Keratinocyte (primary cell): ENCODE data around the gene PPP4C. TPM values are rescaled to one million over a fixed set of nuclear protein-coding genes. Genes with fewer than 3 reads are reported as not detected.
"Not testable (repeated sequence)": the region's sequence is repeated elsewhere in the genome, so short reads cannot be mapped to it uniquely, and the experiment has no call there.

Experiments
- DNase-seq: peaks from one replicate; pipeline ENCODE4 v3.0.0-alpha.2; 2011; ENCODE audit warnings: low read depth, missing footprints, low spot score
- FAIRE-seq: peaks from 2 replicates; lab custom pipeline; 2011; peaks lifted over from hg19 to GRCh38; lab: Jason Lieb, UNC
- H2AFZ ChIP-seq: 2 replicates; pipeline ENCODE4 v1.6.0; 2012; ENCODE audit warnings: low read length, control low read depth, inconsistent platforms; ENCODE audit not compliant: control insufficient read depth
- H3K27ac ChIP-seq: 2 replicates; pipeline ENCODE4 v1.5.1; 2011; ENCODE audit warnings: low read length; ENCODE audit not compliant: control insufficient read depth, insufficient read depth
- H3K27me3 ChIP-seq: 3 replicates; pipeline ENCODE4 v1.6.0; 2011; ENCODE audit warnings: low read length; ENCODE audit not compliant: control insufficient read depth, insufficient read depth; ENCODE audit errors: extremely low read depth
- H3K36me3 ChIP-seq, 2 experiments: 2 replicates in 1 of 2; 3 replicates in 1 of 2; pipeline ENCODE4 v1.5.1; 2011; ENCODE audit warnings: low read length in 2 of 2, mild to moderate bottlenecking in 1 of 2; ENCODE audit not compliant: control insufficient read depth in 2 of 2, insufficient read depth in 2 of 2; ENCODE audit errors: extremely low read depth in 1 of 2
- H3K4me1 ChIP-seq: 3 replicates; pipeline ENCODE4 v1.5.1; 2011; ENCODE audit warnings: low read length; ENCODE audit not compliant: control insufficient read depth, insufficient read depth; ENCODE audit errors: extremely low read depth
- H3K4me2 ChIP-seq: 3 replicates; pipeline ENCODE4 v1.6.0; 2011; ENCODE audit warnings: low read depth, low read length; ENCODE audit not compliant: control insufficient read depth, insufficient read depth; ENCODE audit errors: extremely low read depth
- H3K4me3 ChIP-seq, 3 experiments: fragments of 200-600 bp in 1 of 3; sonication (generic) in 1 of 3; 2 replicates in 2 of 3; 3 replicates in 1 of 3; pipeline ENCODE4 v1.5.1; 2011 to 2016; ENCODE audit warnings: low read length in 3 of 3, mild to moderate bottlenecking in 3 of 3, control low read depth in 2 of 3, inconsistent platforms in 1 of 3, low read depth in 1 of 3, mixed read lengths in 1 of 3, mixed run types in 1 of 3, moderate library complexity in 1 of 3; ENCODE audit not compliant: control insufficient read depth in 2 of 3, insufficient read depth in 2 of 3; ENCODE audit errors: extremely low read depth in 1 of 3
- H3K79me2 ChIP-seq: 2 replicates; pipeline ENCODE4 v1.6.0; 2012; ENCODE audit warnings: low read length; ENCODE audit not compliant: control insufficient read depth, insufficient read depth
- H3K9ac ChIP-seq: 3 replicates; pipeline ENCODE4 v1.6.0; 2011; ENCODE audit warnings: low read length; ENCODE audit not compliant: control insufficient read depth, insufficient read depth; ENCODE audit errors: extremely low read depth
- H3K9me1 ChIP-seq: 3 replicates; pipeline ENCODE4 v1.6.0; 2011; ENCODE audit warnings: low read length; ENCODE audit not compliant: control insufficient read depth, insufficient read depth; ENCODE audit errors: extremely low read depth
- H3K9me3 ChIP-seq: 2 replicates; pipeline ENCODE4 v1.5.1; 2012; ENCODE audit warnings: low read depth, low read length; ENCODE audit not compliant: control insufficient read depth
- H4K20me1 ChIP-seq: 3 replicates; pipeline ENCODE4 v1.6.0; 2011; ENCODE audit warnings: low read length; ENCODE audit not compliant: control insufficient read depth, insufficient read depth; ENCODE audit errors: extremely low read depth
- CTCF ChIP-seq, 3 experiments: IDR thresholded peaks in 1 of 3; conservative IDR thresholded peaks in 1 of 3; optimal IDR thresholded peaks in 1 of 3; 2 replicates in 2 of 3; 3 replicates in 1 of 3; pipeline versions ENCODE3 to v1.5.1; 2011; ENCODE audit warnings: low read length in 3 of 3, mild to moderate bottlenecking in 3 of 3, moderate library complexity in 2 of 3, control low read depth in 1 of 3, inconsistent platforms in 1 of 3; ENCODE audit not compliant: insufficient read depth in 2 of 3; ENCODE audit errors: extremely low read depth in 1 of 3
- EZH2 ChIP-seq: IDR thresholded peaks from one replicate; pipeline ENCODE4 v1.6.1; 2012; ENCODE audit warnings: inconsistent platforms, mild to moderate bottlenecking, low read length, moderate library complexity
- dilution Hi-C: fragments of 300-500 bp; cut with MboI; formaldehyde crosslinking; loops from one replicate; pipeline ENCODE4 v1.7.0; 2020; ENCODE audit warnings: low sequenced_read_pairs; ENCODE audit not compliant: extremely low pct_ligation_motif_present
- polyA plus RNA-seq, 5 experiments: library from polyadenylated mRNA; depleted of rRNA in 3 of 5; stranded (reverse) in 3 of 5; stranded (forward) in 1 of 5; unstranded in 1 of 5; fragments of >200 nt; gene quantifications; 1 replicate in 1 of 5; 2 replicates in 3 of 5; 3 replicates in 1 of 5; pipeline versions ENCODE4 v1.2.1 to v1.2.3, GENCODE V29; 2011 to 2012; ENCODE audit warnings: missing spikeins in 2 of 5, low read depth in 1 of 5, low replicate concordance in 1 of 5

Gene PPP4C
- polyA plus RNA-seq, 1 donor (not counting 4 experiments of a cell fraction or from before 2014, with no cell fraction given), result 124 TPM

- no peaks in the 10 kb centered on the region for H3K9me3 ChIP-seq
- DNase-seq, result no peak
- H3K27ac ChIP-seq, result no peak overlapping the region
- no peak overlapping the region for H3K4me3 ChIP-seq
- no peak overlapping the region for H3K4me2 ChIP-seq
- dilution Hi-C loops, result no loop called here
- TF ChIP-seq CTCF (optimal IDR thresholded peaks at IDR 0.05 in 1 of 3, IDR thresholded peaks at IDR 0.05 in 1 of 3, conservative IDR thresholded peaks at IDR 0.05 in 1 of 3; ENCODE audit: extremely low read depth in 1 of 3, insufficient read depth in 2 of 3, low read length in 3 of 3) (no peak), EZH2 (no peak)
- H4K20me1 ChIP-seq, result no peaks in the 10 kb centered on the region
- H3K9ac ChIP-seq, result no peak overlapping the region
- no peaks in the 10 kb centered on the region for H3K27me3 ChIP-seq
- no peaks in the 10 kb centered on the region for H3K79me2 ChIP-seq
- no peak for FAIRE-seq
- H3K36me3 ChIP-seq, result peaks cover 0 to 2% of the 10 kb centered on the region in 2 experiments
- no peaks in the 10 kb centered on the region for H3K9me1 ChIP-seq
- H3K4me1 ChIP-seq, result peaks cover 5% of the 10 kb centered on the region
- no peak overlapping the region for H2AFZ ChIP-seq
Observed at GRCh38 chr16:30124985-30125379, 49.2 kb downstream of the PPP4C start.

GRCh38 chr16:30125690-30126089 lies 49.9 kb downstream of the PPP4C start:
- FAIRE-seq, H3K4me3 ChIP-seq, dilution Hi-C loops: not testable (repeated sequence)

GRCh38 chr16:30127993-30128392 lies 52.2 kb downstream of the PPP4C start:
- dilution Hi-C loops, result no loop called here

More at GRCh38 chr16:30125690-30126089, 49.9 kb downstream of the PPP4C start:
- not testable (repeated sequence) for H3K36me3 ChIP-seq, H3K27ac ChIP-seq, H3K4me2 ChIP-seq, H3K9me3 ChIP-seq, H4K20me1 ChIP-seq, H2AFZ ChIP-seq, DNase-seq, H3K4me1 ChIP-seq, H3K79me2 ChIP-seq, H3K27me3 ChIP-seq, H3K9ac ChIP-seq, H3K9me1 ChIP-seq

More at GRCh38 chr16:30127993-30128392, 52.2 kb downstream of the PPP4C start:
- no peak for DNase-seq
- H3K4me2 ChIP-seq, result no peak overlapping the region
- no peak overlapping the region for H3K9ac ChIP-seq
- no peak overlapping the region for H3K27ac ChIP-seq
- FAIRE-seq, result no peak
- no peaks in the 10 kb centered on the region for H3K9me1 ChIP-seq
- no peak overlapping the region for H3K4me3 ChIP-seq
- no peaks in the 10 kb centered on the region for H3K27me3 ChIP-seq
- TF ChIP-seq CTCF (optimal IDR thresholded peaks at IDR 0.05 in 1 of 3, IDR thresholded peaks at IDR 0.05 in 1 of 3, conservative IDR thresholded peaks at IDR 0.05 in 1 of 3; ENCODE audit: extremely low read depth in 1 of 3, insufficient read depth in 2 of 3, low read length in 3 of 3) (no peak), EZH2 (no peak)
- no peaks in the 10 kb centered on the region for H3K9me3 ChIP-seq
- no peaks in the 10 kb centered on the region for H3K79me2 ChIP-seq
- H3K4me1 ChIP-seq, result peaks cover 5% of the 10 kb centered on the region
- no peak overlapping the region for H2AFZ ChIP-seq
- no peaks in the 10 kb centered on the region for H3K36me3 ChIP-seq
- H4K20me1 ChIP-seq, result no peaks in the 10 kb centered on the region
